NOMO-1 (cell line): ENCODE measurements around the gene XXYLT1.
A peak's percentile ranks its signal among the peaks of the same experiment; 100 is the strongest.

Experiments
- DNase-seq, 2 experiments: peaks; one replicate each; lab custom pipeline; 2025; ENCODE audit not compliant: unreplicated experiment in 2 of 2; lab: John Stamatoyannopoulos, UW

The XXYLT1 gene

GRCh38 chr3:195267096-195267495 lies 3.9 kb downstream of the XXYLT1 start:
- DNase-seq = no peak

- no peak for DNase-seq
Observed at GRCh38 chr3:195266428-195266827, 4.5 kb downstream of the XXYLT1 start.

- DNase-seq = no peak
Observed at GRCh38 chr3:195265363-195265976, 5.5 kb downstream of the XXYLT1 start.

GRCh38 chr3:195263925-195264600 lies 6.9 kb downstream of the XXYLT1 start:
- no peak for DNase-seq

GRCh38 chr3:195263193-195263924 lies 7.6 kb downstream of the XXYLT1 start:
- peak in 1 of 2 experiments; percentile 48 for DNase-seq

GRCh38 chr3:195261925-195262324 lies 9.0 kb downstream of the XXYLT1 start:
- no peak for DNase-seq

GRCh38 chr3:195260280-195260905 lies 10.6 kb downstream of the XXYLT1 start:
- DNase-seq = peak; percentile 64 to 77

GRCh38 chr3:195259475-195260279 lies 11.3 kb downstream of the XXYLT1 start:
- DNase-seq = peak; percentile 98

- peak in 1 of 2 experiments; percentile 37 for DNase-seq
Observed at GRCh38 chr3:195259154-195259474, 11.8 kb downstream of the XXYLT1 start.

GRCh38 chr3:195258449-195259153 lies 12.4 kb downstream of the XXYLT1 start:
- DNase-seq = peak in 1 of 2 experiments; percentile 20

GRCh38 chr3:195257454-195258448 lies 13.2 kb downstream of the XXYLT1 start:
- no peak for DNase-seq

GRCh38 chr3:195256639-195257453 lies 14.1 kb downstream of the XXYLT1 start:
- DNase-seq = no peak

- no peak for DNase-seq
Observed at GRCh38 chr3:195255571-195256501, 15.1 kb downstream of the XXYLT1 start.

- DNase-seq = no peak
Observed at GRCh38 chr3:195255176-195255500, 15.8 kb downstream of the XXYLT1 start.

- DNase-seq = no peak
Observed at GRCh38 chr3:195254454-195255175, 16.3 kb downstream of the XXYLT1 start.

- DNase-seq = no peak
Observed at GRCh38 chr3:195253923-195254432, 17.0 kb downstream of the XXYLT1 start.
